Measurements from ENCODE around the gene ABHD2.
"Not testable (repeated sequence)": the region's sequence is repeated elsewhere in the genome, so short reads cannot be mapped to it uniquely, and the experiment has no call there.

ABHD2 gene

DNA sequence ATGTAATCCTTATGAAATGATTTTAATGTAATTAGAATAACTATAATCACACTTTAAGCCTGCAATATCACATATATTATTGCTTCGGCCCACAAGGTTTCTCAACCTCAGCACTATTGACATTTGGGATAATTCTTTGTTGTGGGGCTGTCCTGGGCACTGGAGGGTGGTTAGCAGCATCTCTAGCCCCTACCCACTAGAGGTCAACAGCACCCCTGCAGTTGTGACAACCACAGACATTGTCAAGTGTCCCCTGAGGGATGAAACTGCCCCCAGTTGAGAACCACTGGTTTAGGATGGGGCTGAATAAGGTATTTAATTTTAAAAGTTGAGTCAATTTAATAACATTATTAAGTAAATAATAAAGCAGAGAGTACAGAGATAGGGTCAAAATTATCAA is 6.4 kb upstream of the ABHD2 start:
- H3K27me3 Mint-ChIP-seq = no peaks in the 10 kb centered on the region
- H3K4me3 Mint-ChIP-seq = no peak overlapping the region
- H3K4me1 Mint-ChIP-seq = no peaks in the 10 kb centered on the region
- DNase-seq (ENCODE audit: low spot score in 2 of 2) (no peak), ATAC-seq (replicated peaks; ENCODE audit: extremely low read depth, poor library complexity, severe bottlenecking) (no peak)
- no peak overlapping the region for H3K27ac Mint-ChIP-seq (ENCODE audit: low read depth)
- no peaks in the 10 kb centered on the region for H3K36me3 Mint-ChIP-seq (ENCODE audit: insufficient read depth)
- H3K9me3 Mint-ChIP-seq = no peaks in the 10 kb centered on the region

DNA sequence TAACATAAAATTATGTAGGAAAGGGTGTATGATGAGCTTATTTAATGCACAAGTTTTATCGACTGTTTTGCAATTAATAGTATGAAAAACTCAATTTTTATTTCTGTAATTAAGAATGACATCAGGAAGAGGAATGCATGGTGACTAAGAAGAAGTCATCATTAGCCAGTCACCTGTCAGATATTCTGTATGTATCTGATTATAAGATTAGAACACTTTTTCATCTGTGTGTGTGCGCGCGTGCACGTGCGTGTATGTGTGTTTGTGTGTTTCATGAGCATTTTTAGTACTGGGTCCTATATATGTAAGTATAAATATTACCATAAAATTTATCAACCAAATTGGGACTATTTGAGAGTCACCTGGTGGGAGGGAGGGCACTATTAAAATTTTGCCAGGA is 5.0 kb upstream of the ABHD2 start:
- ATAC-seq (replicated peaks; ENCODE audit: extremely low read depth, poor library complexity, severe bottlenecking) = no peak
- no peaks in the 10 kb centered on the region for H3K9me3 Mint-ChIP-seq
- no peak for DNase-seq (ENCODE audit: low spot score in 2 of 2)
- H3K4me3 Mint-ChIP-seq = no peak overlapping the region
- no peaks in the 10 kb centered on the region for H3K27me3 Mint-ChIP-seq
- H3K4me1 Mint-ChIP-seq = no peaks in the 10 kb centered on the region
- H3K27ac Mint-ChIP-seq (ENCODE audit: low read depth) = no peak overlapping the region
- H3K36me3 Mint-ChIP-seq (ENCODE audit: insufficient read depth) = no peaks in the 10 kb centered on the region

DNA sequence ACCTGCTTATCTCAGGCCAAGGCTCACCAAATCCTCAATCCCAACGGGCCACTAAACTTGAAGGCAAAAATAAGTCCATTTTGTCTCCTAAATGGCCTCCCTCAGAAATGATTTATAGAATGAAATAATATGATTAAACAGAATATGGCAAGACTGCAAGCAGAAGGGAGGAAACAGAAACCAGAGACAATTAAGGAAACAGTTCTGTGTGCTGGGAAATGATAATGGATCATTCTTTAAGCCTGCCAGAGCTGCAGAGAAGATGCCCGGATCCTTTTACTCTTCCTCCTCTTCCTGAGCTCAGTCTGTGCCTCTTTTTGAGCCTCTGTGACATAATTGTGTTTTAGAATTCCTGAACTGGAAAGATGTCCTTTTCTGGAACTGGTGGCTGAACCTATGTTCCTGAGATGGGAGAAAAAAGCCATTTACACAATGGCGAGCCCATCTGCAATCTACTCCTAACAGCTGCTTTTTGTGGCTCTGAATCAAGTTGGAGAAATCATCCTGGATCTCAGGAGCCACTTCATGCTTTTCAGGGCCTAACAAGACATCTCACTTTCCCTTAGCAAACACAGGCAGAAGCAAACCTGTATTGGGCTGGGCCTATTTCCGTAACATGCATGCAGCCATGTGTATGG is 2.8 kb upstream of the ABHD2 start:
- Mint-ChIP-seq H3K27me3 (no peaks in the 10 kb centered on the region), H3K4me3 (no peak overlapping the region), H3K27ac (ENCODE audit: low read depth) (no peak overlapping the region), H3K4me1 (peaks cover 14% of the 10 kb centered on the region), H3K36me3 (ENCODE audit: insufficient read depth) (no peaks in the 10 kb centered on the region), H3K9me3 (no peaks in the 10 kb centered on the region)
- DNase-seq (ENCODE audit: low spot score in 2 of 2) (no peak), ATAC-seq (replicated peaks; ENCODE audit: extremely low read depth, poor library complexity, severe bottlenecking) (no peak)

DNA sequence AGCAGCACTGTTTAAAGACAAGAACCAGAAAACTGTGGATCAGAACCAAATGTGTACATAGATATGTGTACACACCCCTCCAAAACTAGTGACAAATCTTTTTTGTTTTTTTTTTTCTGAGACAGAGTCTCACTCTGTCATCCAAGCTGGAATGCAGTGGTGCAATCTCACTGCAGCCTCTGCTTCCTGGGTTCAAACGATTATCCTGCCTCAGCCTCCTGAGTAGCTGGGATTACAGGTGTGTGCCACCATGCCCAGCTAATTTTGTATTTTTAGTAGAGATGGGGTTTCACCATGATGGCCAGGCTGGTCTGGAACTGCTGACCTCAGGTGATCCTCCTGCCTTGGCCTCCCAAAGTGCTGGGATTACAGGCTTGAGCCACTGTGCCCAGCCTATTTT is 2.3 kb upstream of the ABHD2 start:
- not testable (repeated sequence) for DNase-seq (ENCODE audit: low spot score in 2 of 2); H3K36me3 Mint-ChIP-seq (ENCODE audit: insufficient read depth); ATAC-seq (replicated peaks; ENCODE audit: extremely low read depth, poor library complexity, severe bottlenecking); H3K27me3 Mint-ChIP-seq; H3K27ac Mint-ChIP-seq (ENCODE audit: low read depth); H3K9me3 Mint-ChIP-seq; H3K4me3 Mint-ChIP-seq
- peaks cover 19% of the 10 kb centered on the region for H3K4me1 Mint-ChIP-seq

DNA sequence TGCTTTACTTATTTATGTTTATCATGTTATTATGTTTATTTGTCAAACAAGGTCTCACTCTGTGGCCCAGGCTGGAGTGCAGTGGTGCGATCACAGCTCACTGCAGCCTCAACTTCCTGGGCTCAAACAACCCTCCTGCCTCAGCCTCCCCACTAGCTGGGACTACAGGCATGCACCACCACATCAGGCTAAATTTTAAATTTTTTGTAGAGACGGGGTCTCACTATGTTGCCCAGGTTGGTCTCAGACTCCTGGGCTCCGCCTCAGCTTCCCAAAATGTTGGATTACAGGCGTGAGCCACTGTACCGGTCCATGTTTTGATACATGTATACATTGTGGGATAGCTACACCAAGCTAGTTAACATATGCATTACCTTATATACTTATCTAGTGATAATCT is 1.9 kb upstream of the ABHD2 start:
- not testable (repeated sequence) for H3K36me3 Mint-ChIP-seq (ENCODE audit: insufficient read depth); H3K4me3 Mint-ChIP-seq; ATAC-seq (replicated peaks; ENCODE audit: extremely low read depth, poor library complexity, severe bottlenecking); H3K27me3 Mint-ChIP-seq; H3K27ac Mint-ChIP-seq (ENCODE audit: low read depth); DNase-seq (ENCODE audit: low spot score in 2 of 2); H3K9me3 Mint-ChIP-seq
- peaks cover 23% of the 10 kb centered on the region for H3K4me1 Mint-ChIP-seq

DNA sequence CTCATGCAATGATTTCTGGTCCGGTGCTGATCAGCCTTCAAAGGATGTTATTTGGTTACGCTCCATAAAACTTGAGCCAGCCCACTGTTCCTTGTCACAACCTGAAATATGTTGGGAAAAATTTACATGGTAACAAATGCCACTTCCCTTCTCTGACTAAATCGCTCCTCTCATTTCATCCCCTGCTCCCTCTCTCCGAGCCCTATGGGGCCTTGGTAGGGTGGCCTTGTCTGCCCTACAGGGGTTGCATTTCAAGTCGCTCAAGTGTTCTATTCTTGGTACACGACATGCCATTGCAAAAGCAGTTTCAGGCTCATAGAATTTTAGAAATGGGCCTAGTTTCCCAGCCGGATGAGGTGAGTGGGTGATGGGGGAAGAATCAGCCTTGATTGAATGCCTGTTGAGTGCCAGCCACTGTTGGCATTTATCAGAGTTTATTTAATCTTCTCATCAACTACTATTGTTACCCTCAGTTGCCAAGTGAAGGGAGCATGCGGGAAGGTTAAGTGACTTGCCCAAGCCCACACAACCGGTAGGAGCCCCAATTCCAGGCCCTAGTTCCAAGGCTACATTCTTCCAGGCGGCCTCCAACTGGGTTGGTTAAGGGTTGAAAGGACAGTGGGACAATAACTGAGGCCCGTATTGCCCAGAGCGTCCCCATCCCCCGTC is 961 bp upstream of the ABHD2 start:
- H3K4me3 Mint-ChIP-seq = no peak overlapping the region

DNA sequence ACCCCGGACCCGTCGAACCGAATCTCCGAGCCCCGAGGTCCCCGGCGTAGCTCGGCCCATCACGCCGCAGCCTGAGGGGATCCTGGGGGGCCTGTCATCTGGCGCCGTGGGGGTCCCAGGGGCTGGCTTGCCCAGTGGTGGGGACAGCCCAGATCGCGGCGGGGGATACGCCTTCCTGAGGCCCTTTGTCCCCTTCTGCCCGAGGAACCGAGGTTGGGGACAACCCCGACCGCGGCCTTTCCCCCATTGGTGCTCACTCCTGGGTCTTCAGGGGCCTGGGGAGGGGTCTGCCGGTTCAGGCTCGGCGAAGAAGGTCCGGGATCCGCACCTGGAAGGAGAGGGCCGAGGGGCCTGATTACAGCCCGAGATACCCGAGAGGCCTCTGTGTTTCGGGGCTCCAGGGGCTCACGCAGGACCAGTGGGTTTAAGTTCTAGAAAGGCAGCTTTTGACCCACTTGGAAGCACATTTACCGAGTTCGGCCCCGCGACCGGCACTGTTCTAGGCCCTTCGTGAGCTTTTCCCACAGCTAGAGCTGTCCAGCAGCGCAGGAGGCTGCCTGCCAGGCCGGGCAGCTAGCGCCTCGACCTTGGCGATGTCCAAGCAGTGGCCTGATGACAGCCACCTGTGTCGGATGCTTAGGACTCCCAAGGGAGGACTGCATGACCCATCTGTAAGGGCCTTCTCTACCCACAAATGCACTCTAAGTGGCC is 504 bp downstream of the ABHD2 start:
- Mint-ChIP-seq H3K36me3 (ENCODE audit: insufficient read depth) (peaks cover 2% of the 10 kb centered on the region), H3K27me3 (no peaks in the 10 kb centered on the region), H3K9me3 (no peaks in the 10 kb centered on the region), H3K4me1 (peaks cover 43% of the 10 kb centered on the region), H3K27ac (ENCODE audit: low read depth) (no peak overlapping the region), H3K4me3 (no peak overlapping the region)
- ATAC-seq (replicated peaks; ENCODE audit: extremely low read depth, poor library complexity, severe bottlenecking) = no peak
- no peak for DNase-seq (ENCODE audit: low spot score in 2 of 2)

More for the DNA sequence above, 961 bp upstream of the ABHD2 start:
- DNase-seq (ENCODE audit: low spot score in 2 of 2) (no peak), ATAC-seq (replicated peaks; ENCODE audit: extremely low read depth, poor library complexity, severe bottlenecking) (no peak)
- Mint-ChIP-seq H3K27me3 (no peaks in the 10 kb centered on the region), H3K9me3 (no peaks in the 10 kb centered on the region), H3K36me3 (ENCODE audit: insufficient read depth) (no peaks in the 10 kb centered on the region), H3K4me1 (peaks cover 31% of the 10 kb centered on the region), H3K27ac (ENCODE audit: low read depth) (no peak overlapping the region)

DNA sequence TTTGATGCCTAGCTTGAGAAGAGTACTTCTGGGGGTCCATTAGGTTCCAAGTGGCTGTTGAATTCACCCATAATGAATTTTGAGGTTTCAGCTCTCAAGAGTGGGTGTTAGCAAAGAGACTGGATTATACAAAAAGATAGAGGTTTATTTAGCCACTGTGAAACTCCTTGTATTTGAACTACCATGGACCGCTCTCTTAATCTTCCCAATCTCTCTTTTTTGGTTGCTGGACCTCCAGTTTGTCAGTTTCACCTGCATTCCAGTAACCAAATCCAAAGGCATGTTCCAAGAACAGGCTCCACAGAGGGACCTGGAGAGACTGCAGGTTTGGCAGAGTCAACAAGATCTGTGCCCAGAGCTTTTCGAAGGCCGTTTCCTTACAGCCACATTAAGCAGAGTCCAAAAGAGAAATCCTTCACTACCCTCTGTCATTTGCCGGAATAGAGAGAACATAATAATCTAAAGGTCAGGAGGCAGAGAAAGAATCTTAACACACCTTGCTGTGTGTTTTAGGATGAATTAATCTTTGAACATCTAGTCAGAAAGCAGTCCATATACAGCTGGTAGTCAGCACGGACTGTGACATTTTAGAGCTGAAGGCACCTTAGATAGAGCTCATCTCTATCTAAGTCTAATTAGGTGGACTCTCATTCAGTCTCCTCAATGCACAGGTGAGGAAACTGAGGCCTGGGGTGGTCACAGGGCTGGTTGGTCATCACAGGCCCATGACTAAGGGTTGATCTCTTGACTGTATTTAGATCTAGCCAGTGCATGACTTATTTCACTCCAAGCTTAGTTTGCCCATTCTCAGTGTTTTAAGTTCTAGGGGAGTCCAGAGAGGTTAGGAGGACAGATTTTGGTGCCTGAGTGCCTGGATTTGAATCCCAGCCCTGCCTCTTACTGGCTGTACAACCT is 1.3 kb downstream of the ABHD2 start:
- H3K4me1 Mint-ChIP-seq = peaks cover 44% of the 10 kb centered on the region
- ATAC-seq (replicated peaks; ENCODE audit: extremely low read depth, poor library complexity, severe bottlenecking) (no peak), DNase-seq (ENCODE audit: low spot score in 2 of 2) (no peak)
- no peak overlapping the region for H3K4me3 Mint-ChIP-seq
- H3K27me3 Mint-ChIP-seq = no peaks in the 10 kb centered on the region
- no peaks in the 10 kb centered on the region for H3K9me3 Mint-ChIP-seq
- H3K27ac Mint-ChIP-seq (ENCODE audit: low read depth) = no peak overlapping the region
- H3K36me3 Mint-ChIP-seq (ENCODE audit: insufficient read depth) = peaks cover 8% of the 10 kb centered on the region

DNA sequence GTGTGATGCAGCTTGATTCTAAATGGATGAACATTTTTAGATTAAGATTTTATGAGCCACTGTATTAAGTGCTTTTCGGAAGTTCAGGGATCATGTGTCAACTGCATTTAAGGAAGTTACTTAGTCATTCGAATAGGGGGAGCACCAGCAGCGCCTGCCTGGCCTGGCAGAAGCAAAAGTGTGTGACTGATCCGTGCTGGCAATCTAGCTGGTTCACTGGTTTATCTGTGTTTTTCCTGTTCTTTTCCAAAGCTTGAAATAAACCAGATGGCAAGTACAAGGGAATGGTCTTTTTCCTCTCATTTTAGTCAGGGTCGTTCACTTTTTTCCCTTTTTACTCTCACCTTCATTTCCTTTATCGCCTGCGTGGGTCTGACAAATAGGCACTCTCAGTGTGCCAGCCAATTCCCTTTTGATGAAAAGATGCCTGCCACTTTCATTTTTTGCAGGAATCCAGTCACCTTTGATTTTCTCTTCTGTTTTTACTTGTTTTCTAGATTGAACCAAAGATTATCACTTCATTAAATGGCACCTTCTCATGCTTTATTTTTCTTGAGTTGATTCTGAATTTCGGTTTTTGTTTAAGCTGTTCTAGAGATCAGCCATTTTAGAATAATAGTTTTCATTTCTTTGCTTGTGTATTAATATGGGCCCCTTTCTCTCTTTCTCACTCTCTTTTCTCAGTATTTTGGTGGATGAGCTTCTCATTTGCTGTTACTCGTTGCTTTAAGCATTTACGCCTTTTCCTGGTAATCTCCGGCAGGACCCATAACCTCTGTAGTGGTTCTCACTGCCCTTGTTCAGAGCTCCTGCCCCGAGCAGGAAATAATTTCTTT is 2.8 kb downstream of the ABHD2 start:
- Mint-ChIP-seq H3K27ac (ENCODE audit: low read depth) (no peak overlapping the region), H3K4me1 (peaks cover 50% of the 10 kb centered on the region), H3K27me3 (no peaks in the 10 kb centered on the region), H3K4me3 (no peak overlapping the region), H3K36me3 (ENCODE audit: insufficient read depth) (peaks cover 8% of the 10 kb centered on the region), H3K9me3 (no peaks in the 10 kb centered on the region)
- DNase-seq (ENCODE audit: low spot score in 2 of 2) (peak in 1 of 2 donors; percentile 15), ATAC-seq (replicated peaks; ENCODE audit: extremely low read depth, poor library complexity, severe bottlenecking) (no peak)

DNA sequence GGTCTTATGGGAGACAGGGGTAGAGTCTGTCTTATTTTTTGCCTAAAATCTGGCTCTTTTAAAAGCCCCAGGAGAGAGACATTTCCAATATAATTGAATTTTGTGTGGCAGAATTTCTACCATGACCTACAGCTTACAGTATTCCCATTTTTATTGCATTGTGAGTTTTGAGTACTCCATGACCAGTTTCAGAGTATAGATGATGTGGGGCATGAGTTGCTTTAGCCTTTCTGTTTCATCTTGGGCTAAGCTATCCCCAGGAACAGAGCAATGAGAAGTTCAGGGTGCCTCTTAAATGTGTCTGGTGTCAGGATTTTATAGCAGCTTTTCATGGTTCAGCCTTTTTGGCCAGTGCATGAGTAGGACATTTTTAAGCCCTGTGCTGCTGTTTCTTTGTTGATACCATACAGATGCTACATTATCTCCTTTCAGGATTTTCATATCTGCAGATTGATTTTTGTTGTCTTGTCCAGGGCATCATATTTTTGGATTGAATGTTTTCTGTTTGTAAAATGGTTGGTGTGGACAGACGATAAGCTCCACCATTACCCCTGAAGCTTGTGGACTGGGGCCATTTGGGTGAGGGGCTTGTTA is 3.5 kb downstream of the ABHD2 start:
- DNase-seq (ENCODE audit: low spot score in 2 of 2) (no peak), ATAC-seq (replicated peaks; ENCODE audit: extremely low read depth, poor library complexity, severe bottlenecking) (no peak)
- no peaks in the 10 kb centered on the region for H3K27me3 Mint-ChIP-seq
- no peaks in the 10 kb centered on the region for H3K9me3 Mint-ChIP-seq
- no peak overlapping the region for H3K27ac Mint-ChIP-seq (ENCODE audit: low read depth)
- peaks cover 8% of the 10 kb centered on the region for H3K36me3 Mint-ChIP-seq (ENCODE audit: insufficient read depth)
- peaks cover 50% of the 10 kb centered on the region for H3K4me1 Mint-ChIP-seq
- no peak overlapping the region for H3K4me3 Mint-ChIP-seq

DNA sequence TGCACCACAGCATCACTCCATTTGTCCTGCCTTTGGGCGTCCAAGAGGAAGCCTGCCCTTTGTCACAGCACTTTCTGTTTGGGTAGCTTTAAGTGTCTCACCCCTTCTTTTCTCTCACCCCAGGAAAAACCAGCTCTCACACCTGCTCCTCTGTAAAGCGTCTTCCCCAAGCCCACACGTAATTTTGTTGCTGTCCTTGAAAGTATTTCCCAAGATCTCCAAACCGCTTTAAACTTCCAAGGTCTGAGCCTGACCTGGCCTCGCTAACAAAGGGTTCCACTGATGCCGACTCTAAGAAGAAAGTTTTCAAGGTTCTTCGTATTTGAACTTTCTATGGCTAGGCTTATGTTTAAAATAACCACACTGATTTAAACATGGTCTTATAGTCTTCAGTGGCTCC is 5.3 kb downstream of the ABHD2 start:
- Mint-ChIP-seq H3K4me3 (no peak overlapping the region), H3K4me1 (peaks cover 60% of the 10 kb centered on the region), H3K9me3 (no peaks in the 10 kb centered on the region), H3K27me3 (no peaks in the 10 kb centered on the region), H3K36me3 (ENCODE audit: insufficient read depth) (peaks cover 8% of the 10 kb centered on the region), H3K27ac (ENCODE audit: low read depth) (no peak overlapping the region)
- DNase-seq (ENCODE audit: low spot score in 2 of 2) (no peak), ATAC-seq (replicated peaks; ENCODE audit: extremely low read depth, poor library complexity, severe bottlenecking) (no peak)

Data from central memory CD8-positive, alpha-beta T cell (primary cell).